Measurements from ENCODE around the gene CALY. TPM values are rescaled to one million over a fixed set of nuclear protein-coding genes. Genes with fewer than 3 reads are reported as not detected.

The CALY gene
- 0.62 to 0.91 TPM (median 0.76 TPM) in 4 of 5 replicates, not detected in the other for total RNA-seq (2022; extraction: Qiagen RNA extraction; ENCODE audit: low read depth)

GRCh38 chr10:133336577-133337369 is at the start of gene CALY:
TSS of gene CALY (minus strand) at chr10:133336896. CDS start at chr10:133328989, 7,907 bp downstream.

GRCh38 chr10:133379152-133379800 is 42.6 kb upstream of the CALY start, which contains the start of gene PAOX:
TSS of gene PAOX (plus strand) at chr10:133379262. CDS start at chr10:133379317, 55 bp downstream.

GRCh38 chr10:133373174-133374090 is 36.7 kb upstream of the CALY start, which contains the start of gene ECHS1:
TSS of gene ECHS1 (minus strand) at chr10:133373354. CDS start at chr10:133373333, 21 bp downstream.

GRCh38 chr10:133357285-133358161 is 20.8 kb upstream of the CALY start, which contains the start of gene FUOM:
TSS of gene FUOM (minus strand) at chr10:133358019. CDS start at chr10:133358007, 12 bp downstream.

GRCh38 chr10:133308421-133309099 is 28.1 kb downstream of the CALY start, which contains the start of the genes TUBGCP2 and ZNF511:
TSS of gene TUBGCP2 (minus strand) at chr10:133308872. CDS start at chr10:133302941, 5,931 bp downstream.
TSS of gene ZNF511 (plus strand) at chr10:133308914. CDS start at chr10:133308944, 30 bp downstream.

GRCh38 chr10:133276435-133277201 is 60.1 kb downstream of the CALY start, which contains the start of gene ADAM8:
TSS of gene ADAM8 (minus strand) at chr10:133276868. CDS start at chr10:133276817, 51 bp downstream.

Other genes with a start within 250 kb of the CALY start
- gene ADGRA1, start 249.0 kb downstream of the CALY start, total RNA-seq (2022; extraction: Qiagen RNA extraction; ENCODE audit: low read depth) = 0.02 to 0.05 TPM in 2 of 5 replicates, not detected in the others
- 0.82 to 2.5 TPM (median 2.1 TPM) in 5 replicates for gene KNDC1, start 176.7 kb downstream of the CALY start, total RNA-seq (2022; extraction: Qiagen RNA extraction; ENCODE audit: low read depth)
- 0.07 to 0.16 TPM (median 0.14 TPM) in 3 of 5 replicates, not detected in the others for gene UTF1, start 106.7 kb downstream of the CALY start, total RNA-seq (2022; extraction: Qiagen RNA extraction; ENCODE audit: low read depth)
- 0.01 TPM in 1 of 5 replicates, not detected in the others for gene VENTX, start 99.0 kb downstream of the CALY start, total RNA-seq (2022; extraction: Qiagen RNA extraction; ENCODE audit: low read depth)
- gene ADAM8, start 60.0 kb downstream of the CALY start, total RNA-seq (2022; extraction: Qiagen RNA extraction; ENCODE audit: low read depth) = 2.2 to 4.4 TPM (median 3.3 TPM) in 5 replicates
- gene TUBGCP2, start 28.0 kb downstream of the CALY start, total RNA-seq (2022; extraction: Qiagen RNA extraction; ENCODE audit: low read depth) = 39.4 to 48.9 TPM (median 45.1 TPM) in 5 replicates
- 62.9 to 76.6 TPM (median 66.7 TPM) in 5 replicates for gene ZNF511, start 28.0 kb downstream of the CALY start, total RNA-seq (2022; extraction: Qiagen RNA extraction; ENCODE audit: low read depth)
- gene PRAP1, start 10.5 kb upstream of the CALY start, total RNA-seq (2022; extraction: Qiagen RNA extraction; ENCODE audit: low read depth) = 0.17 TPM in 1 of 5 replicates, not detected in the others
- 12.6 to 17.3 TPM (median 13.8 TPM) in 5 replicates for gene FUOM, start 21.1 kb upstream of the CALY start, total RNA-seq (2022; extraction: Qiagen RNA extraction; ENCODE audit: low read depth)
- 133 to 154 TPM (median 147 TPM) in 5 replicates for gene ECHS1, start 36.5 kb upstream of the CALY start, total RNA-seq (2022; extraction: Qiagen RNA extraction; ENCODE audit: low read depth)
- 0.92 to 2.4 TPM (median 2.0 TPM) in 5 replicates for gene PAOX, start 42.4 kb upstream of the CALY start, total RNA-seq (2022; extraction: Qiagen RNA extraction; ENCODE audit: low read depth)
- 39.6 to 54.6 TPM (median 53.4 TPM) in 5 replicates for gene MTG1, start 57.3 kb upstream of the CALY start, total RNA-seq (2022; extraction: Qiagen RNA extraction; ENCODE audit: low read depth)
- 0.14 to 0.26 TPM (median 0.22 TPM) in 5 replicates for gene SPRN, start 87.7 kb upstream of the CALY start, total RNA-seq (2022; extraction: Qiagen RNA extraction; ENCODE audit: low read depth)
- 0.15 to 0.40 TPM (median 0.26 TPM) in 5 replicates for gene SCART1, start 117.0 kb upstream of the CALY start, total RNA-seq (2022; extraction: Qiagen RNA extraction; ENCODE audit: low read depth)
- gene CYP2E1, start 190.5 kb upstream of the CALY start, total RNA-seq (2022; extraction: Qiagen RNA extraction; ENCODE audit: low read depth) = 0.09 to 0.22 TPM (median 0.20 TPM) in 4 of 5 replicates, not detected in the other
- gene SYCE1, start 228.7 kb upstream of the CALY start, total RNA-seq (2022; extraction: Qiagen RNA extraction; ENCODE audit: low read depth) = not detected in 5 replicates

Measured in A549 treated with CpdA at 1 μM for 4 hours (cell line).